Suppressor macrophage (primary cell): ENCODE data around the gene AFAP1L1.

Experiments used
- DNase-seq, 4 experiments: peaks; one replicate each; pipeline ENCODE4 v3.0.0-alpha.2; 2020 to 2022
- total RNA-seq, 17 experiments: gene quantifications; one replicate each; lab custom pipeline; 2026; ENCODE audit warnings: mixed read lengths in 6 of 17, inconsistent platforms in 3 of 17; lab: John Stamatoyannopoulos, UW

The AFAP1L1 gene
- 20.8 to 271 (median 160) reads per million in 17 experiments for total RNA-seq

GRCh38 chr5:149271716-149272563 lies at the start of gene AFAP1L1:
Gene AFAP1L1, plus strand, starts transcription at chr5:149271859. Its CDS starts 110 bp downstream, at chr5:149271969.
- DNase-seq: peak; percentile 56 to 85 (median 72)

- peak; percentile 67 to 87 (median 80) for DNase-seq
These were observed 48.4 kb upstream of the AFAP1L1 start for GRCh38 chr5:149223081-149223848.

- DNase-seq: no peak
These were observed 47.4 kb upstream of the AFAP1L1 start for GRCh38 chr5:149224282-149224681.

- DNase-seq: peak; percentile 15 to 67 (median 42)
These were observed 44.4 kb upstream of the AFAP1L1 start for GRCh38 chr5:149227168-149227826.

- DNase-seq: peak; percentile 69 to 88 (median 79)
These were observed 42.9 kb upstream of the AFAP1L1 start for GRCh38 chr5:149228618-149229297.

GRCh38 chr5:149229298-149229937 lies 42.2 kb upstream of the AFAP1L1 start:
- no peak for DNase-seq

- DNase-seq: no peak
These were observed 35.8 kb upstream of the AFAP1L1 start for GRCh38 chr5:149235841-149236240.

GRCh38 chr5:149237662-149238061 lies 34.0 kb upstream of the AFAP1L1 start:
- DNase-seq: no peak

GRCh38 chr5:149238540-149238939 lies 33.1 kb upstream of the AFAP1L1 start:
- no peak for DNase-seq

GRCh38 chr5:149239917-149240316 lies 31.7 kb upstream of the AFAP1L1 start:
- DNase-seq: no peak

- peak; percentile 10 to 60 (median 52) for DNase-seq
These were observed 31.2 kb upstream of the AFAP1L1 start for GRCh38 chr5:149240354-149240998.

GRCh38 chr5:149242339-149242738 lies 29.3 kb upstream of the AFAP1L1 start:
- no peak for DNase-seq

- DNase-seq: no peak
These were observed 24.8 kb upstream of the AFAP1L1 start for GRCh38 chr5:149246906-149247305.

- DNase-seq: no peak
These were observed 23.9 kb upstream of the AFAP1L1 start for GRCh38 chr5:149247726-149248125.

GRCh38 chr5:149251546-149251945 lies 20.1 kb upstream of the AFAP1L1 start:
- no peak for DNase-seq

- DNase-seq: no peak
These were observed 17.2 kb upstream of the AFAP1L1 start for GRCh38 chr5:149254506-149254905.

GRCh38 chr5:149256451-149256850 lies 15.2 kb upstream of the AFAP1L1 start:
- DNase-seq: no peak

GRCh38 chr5:149257131-149257530 lies 14.5 kb upstream of the AFAP1L1 start:
- DNase-seq: no peak

GRCh38 chr5:149257889-149258705 lies 13.6 kb upstream of the AFAP1L1 start:
- no peak for DNase-seq

GRCh38 chr5:149260761-149261160 lies 10.9 kb upstream of the AFAP1L1 start:
- no peak for DNase-seq
